Measurements from ENCODE around the gene DDX1.

GRCh38 chr2:15610430-15610952, 18.8 kb downstream of the DDX1 start:
- TF ChIP-seq GATA3 (IDR thresholded peaks at IDR 0.05; ENCODE audit: low read depth, low read length) (no peak), GATA2 (IDR thresholded peaks at IDR 0.05; ENCODE audit: low read depth, low read length) (no peak)

Data from SH-SY5Y (cell line).